Measurements from ENCODE around the gene ERBB2. TPM values are rescaled to one million over a fixed set of nuclear protein-coding genes. Genes with fewer than 3 reads are reported as not detected.

Gene ERBB2
- total and polyA plus RNA-seq, 9 of the 15 experiments (the other 6 are each of a cell fraction or from before 2014, with no cell fraction given): 0.74 to 5.6 (median 3.3) TPM

- TF ChIP-seq PHF8 (IDR thresholded peaks at IDR 0.05; ENCODE audit: borderline replicate concordance, low read length) (peak; percentile 62; the same call in 1 of the 2 replicates), BRF1 (IDR thresholded peaks at IDR 0.05; ENCODE audit: borderline replicate concordance, extremely low read depth, insufficient read length) (no peak), NCOA1 (IDR thresholded peaks at IDR 0.05; ENCODE audit: low read depth) (no peak), ZNF764 (CRISPR knock-in tag; IDR thresholded peaks at IDR 0.05; ENCODE audit: low read depth) (no peak), ZNF24 (IDR thresholded peaks at IDR 0.05) (no peak), ZNF274 (IDR thresholded peaks at IDR 0.05; ENCODE audit: borderline replicate concordance, low read depth, low read length) (no peak), ZNF507 (tag; conservative IDR thresholded peaks at IDR 0.05) (no peak), ZFP1 (CRISPR knock-in tag; IDR thresholded peaks at IDR 0.05) (no peak), CBX8 (IDR thresholded peaks at IDR 0.05; ENCODE audit: borderline replicate concordance, extremely low read depth, low read depth, low read length, poor library complexity, severe bottlenecking) (no peak), NR2C2 (CRISPR knock-in tag; IDR thresholded peaks at IDR 0.05) (no peak), NR2C2 (tag; IDR thresholded peaks at IDR 0.05) (peak; percentile 55)
- TF ChIP-seq, protein P1, sequence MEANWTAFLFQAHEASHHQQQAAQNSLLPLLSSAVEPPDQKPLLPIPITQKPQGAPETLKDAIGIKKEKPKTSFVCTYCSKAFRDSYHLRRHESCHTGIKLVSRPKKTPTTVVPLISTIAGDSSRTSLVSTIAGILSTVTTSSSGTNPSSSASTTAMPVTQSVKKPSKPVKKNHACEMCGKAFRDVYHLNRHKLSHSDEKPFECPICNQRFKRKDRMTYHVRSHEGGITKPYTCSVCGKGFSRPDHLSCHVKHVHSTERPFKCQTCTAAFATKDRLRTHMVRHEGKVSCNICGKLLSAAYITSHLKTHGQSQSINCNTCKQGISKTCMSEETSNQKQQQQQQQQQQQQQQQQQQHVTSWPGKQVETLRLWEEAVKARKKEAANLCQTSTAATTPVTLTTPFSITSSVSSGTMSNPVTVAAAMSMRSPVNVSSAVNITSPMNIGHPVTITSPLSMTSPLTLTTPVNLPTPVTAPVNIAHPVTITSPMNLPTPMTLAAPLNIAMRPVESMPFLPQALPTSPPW (CRISPR knock-in tag; IDR thresholded peaks at IDR 0.05): peak; percentile 48
- TF ChIP-seq, protein P2, sequence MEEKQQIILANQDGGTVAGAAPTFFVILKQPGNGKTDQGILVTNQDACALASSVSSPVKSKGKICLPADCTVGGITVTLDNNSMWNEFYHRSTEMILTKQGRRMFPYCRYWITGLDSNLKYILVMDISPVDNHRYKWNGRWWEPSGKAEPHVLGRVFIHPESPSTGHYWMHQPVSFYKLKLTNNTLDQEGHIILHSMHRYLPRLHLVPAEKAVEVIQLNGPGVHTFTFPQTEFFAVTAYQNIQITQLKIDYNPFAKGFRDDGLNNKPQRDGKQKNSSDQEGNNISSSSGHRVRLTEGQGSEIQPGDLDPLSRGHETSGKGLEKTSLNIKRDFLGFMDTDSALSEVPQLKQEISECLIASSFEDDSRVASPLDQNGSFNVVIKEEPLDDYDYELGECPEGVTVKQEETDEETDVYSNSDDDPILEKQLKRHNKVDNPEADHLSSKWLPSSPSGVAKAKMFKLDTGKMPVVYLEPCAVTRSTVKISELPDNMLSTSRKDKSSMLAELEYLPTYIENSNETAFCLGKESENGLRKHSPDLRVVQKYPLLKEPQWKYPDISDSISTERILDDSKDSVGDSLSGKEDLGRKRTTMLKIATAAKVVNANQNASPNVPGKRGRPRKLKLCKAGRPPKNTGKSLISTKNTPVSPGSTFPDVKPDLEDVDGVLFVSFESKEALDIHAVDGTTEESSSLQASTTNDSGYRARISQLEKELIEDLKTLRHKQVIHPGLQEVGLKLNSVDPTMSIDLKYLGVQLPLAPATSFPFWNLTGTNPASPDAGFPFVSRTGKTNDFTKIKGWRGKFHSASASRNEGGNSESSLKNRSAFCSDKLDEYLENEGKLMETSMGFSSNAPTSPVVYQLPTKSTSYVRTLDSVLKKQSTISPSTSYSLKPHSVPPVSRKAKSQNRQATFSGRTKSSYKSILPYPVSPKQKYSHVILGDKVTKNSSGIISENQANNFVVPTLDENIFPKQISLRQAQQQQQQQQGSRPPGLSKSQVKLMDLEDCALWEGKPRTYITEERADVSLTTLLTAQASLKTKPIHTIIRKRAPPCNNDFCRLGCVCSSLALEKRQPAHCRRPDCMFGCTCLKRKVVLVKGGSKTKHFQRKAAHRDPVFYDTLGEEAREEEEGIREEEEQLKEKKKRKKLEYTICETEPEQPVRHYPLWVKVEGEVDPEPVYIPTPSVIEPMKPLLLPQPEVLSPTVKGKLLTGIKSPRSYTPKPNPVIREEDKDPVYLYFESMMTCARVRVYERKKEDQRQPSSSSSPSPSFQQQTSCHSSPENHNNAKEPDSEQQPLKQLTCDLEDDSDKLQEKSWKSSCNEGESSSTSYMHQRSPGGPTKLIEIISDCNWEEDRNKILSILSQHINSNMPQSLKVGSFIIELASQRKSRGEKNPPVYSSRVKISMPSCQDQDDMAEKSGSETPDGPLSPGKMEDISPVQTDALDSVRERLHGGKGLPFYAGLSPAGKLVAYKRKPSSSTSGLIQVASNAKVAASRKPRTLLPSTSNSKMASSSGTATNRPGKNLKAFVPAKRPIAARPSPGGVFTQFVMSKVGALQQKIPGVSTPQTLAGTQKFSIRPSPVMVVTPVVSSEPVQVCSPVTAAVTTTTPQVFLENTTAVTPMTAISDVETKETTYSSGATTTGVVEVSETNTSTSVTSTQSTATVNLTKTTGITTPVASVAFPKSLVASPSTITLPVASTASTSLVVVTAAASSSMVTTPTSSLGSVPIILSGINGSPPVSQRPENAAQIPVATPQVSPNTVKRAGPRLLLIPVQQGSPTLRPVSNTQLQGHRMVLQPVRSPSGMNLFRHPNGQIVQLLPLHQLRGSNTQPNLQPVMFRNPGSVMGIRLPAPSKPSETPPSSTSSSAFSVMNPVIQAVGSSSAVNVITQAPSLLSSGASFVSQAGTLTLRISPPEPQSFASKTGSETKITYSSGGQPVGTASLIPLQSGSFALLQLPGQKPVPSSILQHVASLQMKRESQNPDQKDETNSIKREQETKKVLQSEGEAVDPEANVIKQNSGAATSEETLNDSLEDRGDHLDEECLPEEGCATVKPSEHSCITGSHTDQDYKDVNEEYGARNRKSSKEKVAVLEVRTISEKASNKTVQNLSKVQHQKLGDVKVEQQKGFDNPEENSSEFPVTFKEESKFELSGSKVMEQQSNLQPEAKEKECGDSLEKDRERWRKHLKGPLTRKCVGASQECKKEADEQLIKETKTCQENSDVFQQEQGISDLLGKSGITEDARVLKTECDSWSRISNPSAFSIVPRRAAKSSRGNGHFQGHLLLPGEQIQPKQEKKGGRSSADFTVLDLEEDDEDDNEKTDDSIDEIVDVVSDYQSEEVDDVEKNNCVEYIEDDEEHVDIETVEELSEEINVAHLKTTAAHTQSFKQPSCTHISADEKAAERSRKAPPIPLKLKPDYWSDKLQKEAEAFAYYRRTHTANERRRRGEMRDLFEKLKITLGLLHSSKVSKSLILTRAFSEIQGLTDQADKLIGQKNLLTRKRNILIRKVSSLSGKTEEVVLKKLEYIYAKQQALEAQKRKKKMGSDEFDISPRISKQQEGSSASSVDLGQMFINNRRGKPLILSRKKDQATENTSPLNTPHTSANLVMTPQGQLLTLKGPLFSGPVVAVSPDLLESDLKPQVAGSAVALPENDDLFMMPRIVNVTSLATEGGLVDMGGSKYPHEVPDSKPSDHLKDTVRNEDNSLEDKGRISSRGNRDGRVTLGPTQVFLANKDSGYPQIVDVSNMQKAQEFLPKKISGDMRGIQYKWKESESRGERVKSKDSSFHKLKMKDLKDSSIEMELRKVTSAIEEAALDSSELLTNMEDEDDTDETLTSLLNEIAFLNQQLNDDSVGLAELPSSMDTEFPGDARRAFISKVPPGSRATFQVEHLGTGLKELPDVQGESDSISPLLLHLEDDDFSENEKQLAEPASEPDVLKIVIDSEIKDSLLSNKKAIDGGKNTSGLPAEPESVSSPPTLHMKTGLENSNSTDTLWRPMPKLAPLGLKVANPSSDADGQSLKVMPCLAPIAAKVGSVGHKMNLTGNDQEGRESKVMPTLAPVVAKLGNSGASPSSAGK (IDR thresholded peaks at IDR 0.05): no peak
Measured at GRCh38 chr17:39722965-39723848, 23.3 kb downstream of the ERBB2 start (continued).
